B cell (primary cell): ENCODE data around the gene C20orf204. TPM values are rescaled to one million over a fixed set of nuclear protein-coding genes. Genes with fewer than 3 reads are reported as not detected.

Experiments used
- ATAC-seq: fragments of 200-7000 bp; cut with Tn5 transposase; one replicate; pipeline ENCODE4 v1.10.0; 2021; ENCODE audit warnings: low read depth, mild to moderate bottlenecking, moderate number of reproducible peaks, moderate library complexity
- CTCF ChIA-PET: fragments of 350-600 bp; sonication (Branson Sonifier 250); formaldehyde crosslinking; loops from one replicate; lab custom pipeline; 2021; ENCODE audit warnings: antibody characterized with exemption, inconsistent platforms; lab: Charles Lee
- POLR2A ChIA-PET: fragments of 350-600 bp; sonication (Branson Sonifier 250); formaldehyde crosslinking; loops from one replicate; lab custom pipeline; 2021; ENCODE audit warnings: antibody characterized with exemption; lab: Charles Lee
- DNase-seq: peaks from one replicate; pipeline ENCODE4 v3.0.0; 2013
- H2AFZ ChIP-seq: 2 replicates; pipeline ENCODE4 v1.6.1; 2012; ENCODE audit warnings: mild to moderate bottlenecking, low read depth, low read length; ENCODE audit not compliant: insufficient read depth, poor library complexity, severe bottlenecking
- H3K27ac ChIP-seq, 2 donors: 1 replicate in 1 of 2; 2 replicates in 1 of 2; pipeline ENCODE4 v1.5.1; 2012 to 2013; ENCODE audit warnings: low read length in 2 of 2, mild to moderate bottlenecking in 2 of 2, moderate library complexity in 1 of 2
- H3K27me3 ChIP-seq, 4 experiments: fragments of 200-600 bp in 1 of 4; sonication (generic) in 1 of 4; replicated peaks in 1 of 4; 1 replicate in 2 of 4; 2 replicates in 2 of 4; pipeline versions ENCODE4 v1.6.1 to v1.7.0; 2013 to 2016; ENCODE audit warnings: low read length in 3 of 4, mild to moderate bottlenecking in 2 of 4, mixed read lengths in 1 of 4, moderate library complexity in 1 of 4; ENCODE audit not compliant: insufficient read depth in 4 of 4, control insufficient read depth in 3 of 4; ENCODE audit errors: control extremely low read depth in 1 of 4
- H3K36me3 ChIP-seq, 2 experiments: replicated peaks in 1 of 2; 1 replicate in 1 of 2; 2 replicates in 1 of 2; pipeline versions ENCODE4 v1.6.1 to v1.7.1; 2013; ENCODE audit warnings: low read length in 1 of 2; ENCODE audit not compliant: insufficient read depth in 2 of 2, control insufficient read depth in 1 of 2; ENCODE audit errors: control extremely low read depth in 1 of 2, extremely low read depth in 1 of 2
- H3K4me1 ChIP-seq, 2 donors: fragments of 200-600 bp in 1 of 2; sonication (generic) in 1 of 2; 1 replicate in 1 of 2; 2 replicates in 1 of 2; pipeline versions ENCODE4 v1.5.1 to v1.6.1; 2013 to 2017; ENCODE audit warnings: low read length in 2 of 2; ENCODE audit not compliant: control insufficient read depth in 2 of 2, insufficient read depth in 2 of 2
- H3K4me2 ChIP-seq: replicated peaks from 2 replicates; pipeline ENCODE3; 2012; ENCODE audit warnings: mild to moderate bottlenecking, low read depth, low read length; ENCODE audit not compliant: poor library complexity, severe bottlenecking
- H3K4me3 ChIP-seq, 5 experiments: fragments of 200-600 bp in 1 of 5; sonication (generic) in 1 of 5; 1 replicate in 3 of 5; 2 replicates in 2 of 5; pipeline versions ENCODE4 v1.5.1 to v1.7.0; 2011 to 2016; ENCODE audit warnings: low read length in 4 of 5, mild to moderate bottlenecking in 4 of 5, low read depth in 2 of 5, control low read depth in 1 of 5, moderate library complexity in 1 of 5; ENCODE audit not compliant: insufficient read depth in 1 of 5; ENCODE audit errors: control extremely low read depth in 1 of 5, extremely low read depth in 1 of 5
- H3K79me2 ChIP-seq: fragments of 200-600 bp; sonication (generic); one replicate; pipeline ENCODE4 v1.6.0; 2016; ENCODE audit warnings: low read length; ENCODE audit not compliant: control insufficient read depth, insufficient read depth
- H3K9ac ChIP-seq: fragments of 200-600 bp; sonication (generic); 2 replicates; pipeline ENCODE4 v1.6.1; 2017; ENCODE audit warnings: mild to moderate bottlenecking, low read length, moderate library complexity
- H3K9me3 ChIP-seq, 3 donors: one replicate each; pipeline versions ENCODE4 v1.6.1 to v1.7.1; 2013; ENCODE audit warnings: low read length in 2 of 3; ENCODE audit not compliant: control insufficient read depth in 2 of 3, insufficient read depth in 1 of 3; ENCODE audit errors: control extremely low read depth in 1 of 3
- H4K20me1 ChIP-seq: 2 replicates; pipeline ENCODE4 v1.6.0; 2012; ENCODE audit warnings: mild to moderate bottlenecking, low read length; ENCODE audit not compliant: insufficient read depth, control insufficient read depth, poor library complexity, severe bottlenecking
- H3K27ac Mint-ChIP-seq: one replicate; pipeline ENCODE4 v1.8.0; 2021; ENCODE audit warnings: mixed read lengths
- H3K27me3 Mint-ChIP-seq: one replicate; pipeline ENCODE4 v1.8.0; 2021; ENCODE audit warnings: mixed read lengths
- H3K4me1 Mint-ChIP-seq: one replicate; pipeline ENCODE4 v1.8.0; 2021; ENCODE audit warnings: mixed read lengths
- H3K4me3 Mint-ChIP-seq: one replicate; pipeline ENCODE4 v1.8.0; 2021; ENCODE audit warnings: mixed read lengths
- H3K9me3 Mint-ChIP-seq: one replicate; pipeline ENCODE4 v1.8.0; 2022; ENCODE audit warnings: mixed read lengths; ENCODE audit not compliant: insufficient read depth
- EZH2 ChIP-seq: IDR thresholded peaks from 2 replicates; pipeline ENCODE4 v1.6.1; 2012; ENCODE audit warnings: borderline replicate concordance, low read depth, mild to moderate bottlenecking, moderate library complexity, low read length; ENCODE audit not compliant: insufficient read depth, poor library complexity, severe bottlenecking
- WGBS: methylation state at CpG from one replicate; pipeline ENCODE4 v1.1.5; 2013; ENCODE audit warnings: missing lambda C conversion rate; ENCODE audit not compliant: insufficient coverage; 5-methylcytosine and 5-hydroxymethylcytosine counted together
- intact Hi-C: fragments of 100-400 bp; cut with micrococcal nuclease; formaldehyde crosslinking; loops from one replicate; pipeline ENCODE4 v1.10.0; 2022
- polyA plus RNA-seq: library from polyadenylated mRNA; depleted of rRNA; stranded (reverse); fragments of >200 nt; gene quantifications from 2 replicates; pipeline ENCODE4 v1.2.3, GENCODE V29; 2012
- total RNA-seq, 2 donors: library from RNA; stranded (reverse); fragments of 120-200 nt in 1 of 2; gene quantifications; 1 replicate in 1 of 2; 2 replicates in 1 of 2; pipeline versions ENCODE4 v1.2.3 to v1.2.4, GENCODE V29; 2013 to 2022
- TF ChIP-seq, protein P1 (sequence below): fragments of 200-600 bp; IDR thresholded peaks from one replicate; pipeline ENCODE4 v1.8.0; 2022; ENCODE audit warnings: antibody characterized with exemption, mild to moderate bottlenecking

C20orf204 gene
- total and polyA plus RNA-seq, 2 donors (not counting 1 experiment from before 2014, with no cell fraction given), result 0.24 to 2.5 TPM

- H3K27ac Mint-ChIP-seq, result peak overlapping the region; percentile 20
- Histone ChIP-seq H3K36me3 (no peaks in the 10 kb centered on the region), H3K4me3 (no peak overlapping the region), H3K79me2 (no peaks in the 10 kb centered on the region), H2AFZ (no peak overlapping the region), H3K9me3 (peaks cover 0 to 3% (median 0%) of the 10 kb centered on the region in 3 donors), H4K20me1 (no peaks in the 10 kb centered on the region), H3K4me2 (no peak overlapping the region), H3K27me3 (peaks cover 0 to 34% (median 11%) of the 10 kb centered on the region in 4 experiments), H3K9ac (no peak overlapping the region), H3K4me1 (peaks cover 13 to 15% of the 10 kb centered on the region in 2 donors), H3K27ac (no peak overlapping the region)
- ChIA-PET CTCF (interaction anchor here (1.0 kb wide), 1 partner anchor 13 kb away, joined by 3 read pairs; no protein-coding TSS in a partner anchor), POLR2A (interaction anchor here (1.6 kb wide), 1 partner anchor 33 kb away, joined by 4 read pairs; no protein-coding TSS in a partner anchor)
- H3K9me3 Mint-ChIP-seq, result no peaks in the 10 kb centered on the region
- peaks cover 39% of the 10 kb centered on the region for H3K27me3 Mint-ChIP-seq
- intact Hi-C loops, result no loop called here
- TF ChIP-seq, protein P1, sequence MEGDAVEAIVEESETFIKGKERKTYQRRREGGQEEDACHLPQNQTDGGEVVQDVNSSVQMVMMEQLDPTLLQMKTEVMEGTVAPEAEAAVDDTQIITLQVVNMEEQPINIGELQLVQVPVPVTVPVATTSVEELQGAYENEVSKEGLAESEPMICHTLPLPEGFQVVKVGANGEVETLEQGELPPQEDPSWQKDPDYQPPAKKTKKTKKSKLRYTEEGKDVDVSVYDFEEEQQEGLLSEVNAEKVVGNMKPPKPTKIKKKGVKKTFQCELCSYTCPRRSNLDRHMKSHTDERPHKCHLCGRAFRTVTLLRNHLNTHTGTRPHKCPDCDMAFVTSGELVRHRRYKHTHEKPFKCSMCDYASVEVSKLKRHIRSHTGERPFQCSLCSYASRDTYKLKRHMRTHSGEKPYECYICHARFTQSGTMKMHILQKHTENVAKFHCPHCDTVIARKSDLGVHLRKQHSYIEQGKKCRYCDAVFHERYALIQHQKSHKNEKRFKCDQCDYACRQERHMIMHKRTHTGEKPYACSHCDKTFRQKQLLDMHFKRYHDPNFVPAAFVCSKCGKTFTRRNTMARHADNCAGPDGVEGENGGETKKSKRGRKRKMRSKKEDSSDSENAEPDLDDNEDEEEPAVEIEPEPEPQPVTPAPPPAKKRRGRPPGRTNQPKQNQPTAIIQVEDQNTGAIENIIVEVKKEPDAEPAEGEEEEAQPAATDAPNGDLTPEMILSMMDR, result no peak
- no peak for TF ChIP-seq EZH2
- H3K4me3 Mint-ChIP-seq, result no peak overlapping the region
- WGBS, result 98% methylated on average over 11 of the region's 14 CpGs
- DNase-seq, result no peak
- no peak for ATAC-seq
- H3K4me1 Mint-ChIP-seq, result peaks cover 16% of the 10 kb centered on the region
Observed at GRCh38 chr20:64044484-64045247, 8.7 kb downstream of the C20orf204 start.
